MM.1S (cell line): Measurements from ENCODE around the gene SMPD2.

Experiments
- EZH2 ChIP-seq: fragments of 300-600 bp; sonication (generic); optimal IDR thresholded peaks from 2 replicates; pipeline ENCODE3; 2017; ENCODE audit warnings: low read depth, mild to moderate bottlenecking, antibody characterized with exemption, low read length, mixed read lengths
- EZH2phosphoT487 ChIP-seq: fragments of 300-600 bp; sonication (generic); IDR thresholded peaks from 2 replicates; pipeline ENCODE4 v1.6.1; 2018; ENCODE audit warnings: antibody characterized with exemption, low read length
- TF ChIP-seq, protein P1 (sequence below): fragments of 300-600 bp; sonication (generic); IDR thresholded peaks from 2 replicates; pipeline ENCODE4 v1.5.1; 2016; ENCODE audit warnings: antibody characterized with exemption, low read length, mixed read lengths

DNA sequence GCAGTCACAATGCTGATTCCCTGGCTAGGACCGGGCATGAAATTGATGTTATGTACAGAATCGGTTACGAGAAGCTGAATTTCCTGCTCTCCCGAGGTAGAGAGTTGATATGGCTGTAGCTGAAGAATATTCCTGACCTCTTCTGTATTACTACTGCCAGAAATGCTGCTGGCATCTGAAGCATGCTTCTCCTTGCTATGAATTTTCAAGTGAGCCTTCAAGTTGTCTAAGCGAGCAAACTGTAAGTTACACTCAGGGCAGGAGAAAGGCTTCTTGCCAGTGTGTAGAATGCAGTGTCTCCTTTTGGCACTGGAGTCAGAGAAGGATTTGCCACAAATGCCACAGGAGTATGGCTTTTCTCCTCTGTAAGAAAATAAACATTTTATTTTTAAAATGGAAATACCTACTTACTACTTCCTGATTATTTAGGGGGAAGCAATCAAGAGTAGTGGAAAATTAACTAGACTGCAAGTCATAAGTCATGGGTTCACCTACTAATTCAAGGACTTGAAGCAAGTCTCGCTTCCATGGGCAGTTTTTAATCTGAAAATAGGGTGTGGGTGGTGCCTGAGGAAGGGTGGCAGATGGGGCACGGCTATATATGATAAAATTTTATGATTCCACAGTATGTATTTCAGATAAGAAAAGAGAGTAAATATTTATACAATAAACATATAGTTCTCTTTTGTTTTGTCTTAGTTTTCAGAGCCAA is 25.8 kb downstream of the SMPD2 start:
- TF ChIP-seq, protein P1, sequence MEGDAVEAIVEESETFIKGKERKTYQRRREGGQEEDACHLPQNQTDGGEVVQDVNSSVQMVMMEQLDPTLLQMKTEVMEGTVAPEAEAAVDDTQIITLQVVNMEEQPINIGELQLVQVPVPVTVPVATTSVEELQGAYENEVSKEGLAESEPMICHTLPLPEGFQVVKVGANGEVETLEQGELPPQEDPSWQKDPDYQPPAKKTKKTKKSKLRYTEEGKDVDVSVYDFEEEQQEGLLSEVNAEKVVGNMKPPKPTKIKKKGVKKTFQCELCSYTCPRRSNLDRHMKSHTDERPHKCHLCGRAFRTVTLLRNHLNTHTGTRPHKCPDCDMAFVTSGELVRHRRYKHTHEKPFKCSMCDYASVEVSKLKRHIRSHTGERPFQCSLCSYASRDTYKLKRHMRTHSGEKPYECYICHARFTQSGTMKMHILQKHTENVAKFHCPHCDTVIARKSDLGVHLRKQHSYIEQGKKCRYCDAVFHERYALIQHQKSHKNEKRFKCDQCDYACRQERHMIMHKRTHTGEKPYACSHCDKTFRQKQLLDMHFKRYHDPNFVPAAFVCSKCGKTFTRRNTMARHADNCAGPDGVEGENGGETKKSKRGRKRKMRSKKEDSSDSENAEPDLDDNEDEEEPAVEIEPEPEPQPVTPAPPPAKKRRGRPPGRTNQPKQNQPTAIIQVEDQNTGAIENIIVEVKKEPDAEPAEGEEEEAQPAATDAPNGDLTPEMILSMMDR, result no peak
- no peak for TF ChIP-seq EZH2
- TF ChIP-seq EZH2phosphoT487, result no peak
